Activated CD4-positive, alpha-beta memory T cell treated with anti-CD3 and anti-CD28 coated beads for 36 hours (primary cell): Measurements from ENCODE around the gene CCDC188. TPM values are rescaled to one million over a fixed set of nuclear protein-coding genes. Genes with fewer than 3 reads are reported as not detected.

ENCODE experiments used
- CTCF ChIA-PET: fragments of 350-600 bp; sonication (Branson Sonifier 250); formaldehyde crosslinking; loops from one replicate; lab custom pipeline; 2021; ENCODE audit warnings: antibody characterized with exemption, inconsistent platforms; lab: Charles Lee
- POLR2A ChIA-PET: fragments of 350-600 bp; sonication (Branson Sonifier 250); formaldehyde crosslinking; loops from one replicate; lab custom pipeline; 2021; ENCODE audit warnings: antibody characterized with exemption; lab: Charles Lee
- DNase-seq: peaks from one replicate; pipeline ENCODE4 v3.0.0-alpha.2; 2020
- H3K27ac Mint-ChIP-seq: one replicate; pipeline ENCODE4 v1.8.0; 2021; ENCODE audit warnings: mixed read lengths
- H3K27me3 Mint-ChIP-seq: one replicate; pipeline ENCODE4 v1.8.0; 2021; ENCODE audit warnings: mixed read lengths
- H3K36me3 Mint-ChIP-seq: one replicate; pipeline ENCODE4 v1.8.0; 2021; ENCODE audit warnings: mixed read lengths
- H3K4me1 Mint-ChIP-seq: one replicate; pipeline ENCODE4 v1.8.0; 2021; ENCODE audit warnings: low read depth, mixed read lengths
- H3K4me3 Mint-ChIP-seq: one replicate; pipeline ENCODE4 v1.8.0; 2021; ENCODE audit warnings: mild to moderate bottlenecking, mixed read lengths
- H3K9me3 Mint-ChIP-seq: one replicate; pipeline ENCODE4 v1.8.0; 2021; ENCODE audit warnings: mixed read lengths
- intact Hi-C: fragments of 100-400 bp; cut with micrococcal nuclease; formaldehyde crosslinking; loops from one replicate; pipeline ENCODE4 v1.15.1; 2023
- total RNA-seq, 2 experiments: library from RNA; stranded (reverse); gene quantifications; one replicate each; pipeline ENCODE4 v1.2.3, GENCODE V29; 2021

Gene CCDC188
- total RNA-seq, 2 experiments from 2014 or later, result 0.52 TPM; not detected in 1

DNA sequence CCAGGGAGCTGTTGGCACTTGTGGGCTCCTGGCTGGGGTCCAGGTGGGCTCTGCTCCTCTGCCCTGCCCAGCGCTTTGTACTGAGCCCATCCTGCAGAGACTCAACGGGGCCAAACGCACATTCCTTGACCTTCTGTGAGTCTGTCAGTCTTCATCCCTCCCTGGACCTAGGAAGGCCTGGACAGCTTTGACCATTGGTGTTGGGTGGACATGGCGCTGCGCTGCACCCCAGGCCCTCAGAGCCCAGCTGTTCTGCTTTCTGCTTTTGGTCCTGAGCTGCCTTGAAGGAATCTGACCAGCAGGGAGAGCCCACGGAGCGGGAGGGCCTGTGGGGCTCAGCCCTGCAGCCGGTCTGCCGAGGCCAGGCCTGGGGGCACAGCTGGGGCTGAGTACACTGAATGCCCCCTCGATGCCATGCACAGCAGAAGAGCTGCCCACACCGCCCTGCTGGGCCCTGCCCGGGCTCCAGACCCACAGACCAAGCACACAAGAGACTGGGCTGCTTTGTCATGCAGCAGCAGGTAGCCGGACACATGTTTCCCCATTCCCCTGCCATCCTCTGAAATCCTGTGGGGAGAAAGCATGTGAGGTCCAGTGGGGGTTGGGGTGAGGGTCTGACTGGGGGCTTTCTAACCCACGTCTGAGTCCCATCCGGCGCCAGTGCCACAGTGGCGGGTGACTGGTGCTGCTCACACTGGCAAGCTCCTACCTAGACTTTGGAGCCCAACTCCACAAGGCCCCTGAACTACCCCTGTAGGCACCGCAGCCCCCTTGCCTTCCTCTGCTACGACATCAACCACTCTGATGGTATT, 24.1 kb upstream of the CCDC188 start:
- Mint-ChIP-seq H3K4me1 (no peaks in the 10 kb centered on the region), H3K9me3 (no peaks in the 10 kb centered on the region), H3K27ac (no peak overlapping the region), H3K36me3 (no peaks in the 10 kb centered on the region), H3K4me3 (no peak overlapping the region), H3K27me3 (peaks cover 3% of the 10 kb centered on the region)
- POLR2A ChIA-PET, result no interaction called here
- no peak for DNase-seq
- CTCF ChIA-PET, result no interaction called here
- intact Hi-C loops, result no loop called here

DNA sequence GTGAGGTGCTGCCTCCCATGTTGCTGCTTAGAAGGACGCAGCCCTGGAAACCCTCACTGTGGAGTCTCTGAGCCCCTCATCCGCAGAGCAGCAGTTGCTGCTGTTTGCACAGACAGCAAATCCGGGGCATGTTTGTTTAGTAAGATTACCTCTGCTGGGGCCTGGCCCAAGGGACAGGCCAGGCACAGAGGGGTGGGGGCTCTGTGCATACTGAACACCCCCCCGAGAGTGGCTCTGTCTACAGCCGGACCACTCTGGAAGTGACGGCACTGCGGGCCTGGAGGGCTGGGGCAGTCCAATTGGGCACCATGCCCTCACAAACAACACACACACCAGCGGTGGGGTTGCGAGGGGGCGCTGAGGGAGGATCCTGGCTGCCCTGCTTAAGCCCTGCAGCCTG, 22.9 kb upstream of the CCDC188 start:
- Mint-ChIP-seq H3K27ac (no peak overlapping the region), H3K36me3 (no peaks in the 10 kb centered on the region), H3K27me3 (peaks cover 3% of the 10 kb centered on the region), H3K4me1 (no peaks in the 10 kb centered on the region), H3K4me3 (no peak overlapping the region), H3K9me3 (no peaks in the 10 kb centered on the region)
- intact Hi-C loops, result no loop called here
- no peak for DNase-seq
- POLR2A ChIA-PET, result no interaction called here
- CTCF ChIA-PET, result interaction anchor here (1.2 kb wide), 1 partner anchor 17 kb away, joined by 4 read pairs; no protein-coding TSS in a partner anchor

DNA sequence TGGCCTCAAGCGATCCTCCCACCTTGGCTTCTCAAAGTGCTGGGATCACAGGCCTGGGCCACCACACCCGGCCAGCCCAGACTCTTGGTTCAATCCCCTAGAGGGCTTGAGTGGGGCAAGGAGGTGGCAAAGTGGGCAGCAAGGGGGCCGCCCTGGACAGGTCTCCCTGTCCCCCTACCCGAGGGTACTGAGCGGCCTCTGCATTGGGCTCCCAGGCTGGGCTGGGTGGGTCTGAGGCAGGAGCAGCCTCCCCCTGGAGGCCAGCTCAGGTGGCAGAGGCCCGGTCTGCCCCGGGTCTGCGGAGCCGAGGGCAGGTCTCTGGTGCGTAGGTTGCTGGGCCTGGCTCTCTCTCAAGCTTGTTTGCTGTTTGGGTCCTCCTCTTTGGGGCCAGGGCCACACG, 22.4 kb upstream of the CCDC188 start:
- H3K4me1 Mint-ChIP-seq, result no peaks in the 10 kb centered on the region
- CTCF ChIA-PET, result interaction anchor here (1.2 kb wide), 1 partner anchor 16 kb away, joined by 4 read pairs; no protein-coding TSS in a partner anchor
- no peaks in the 10 kb centered on the region for H3K9me3 Mint-ChIP-seq
- H3K36me3 Mint-ChIP-seq, result no peaks in the 10 kb centered on the region
- no peak overlapping the region for H3K4me3 Mint-ChIP-seq
- intact Hi-C loops, result no loop called here
- POLR2A ChIA-PET, result no interaction called here
- peaks cover 1% of the 10 kb centered on the region for H3K27me3 Mint-ChIP-seq
- H3K27ac Mint-ChIP-seq, result no peak overlapping the region
- DNase-seq, result no peak

DNA sequence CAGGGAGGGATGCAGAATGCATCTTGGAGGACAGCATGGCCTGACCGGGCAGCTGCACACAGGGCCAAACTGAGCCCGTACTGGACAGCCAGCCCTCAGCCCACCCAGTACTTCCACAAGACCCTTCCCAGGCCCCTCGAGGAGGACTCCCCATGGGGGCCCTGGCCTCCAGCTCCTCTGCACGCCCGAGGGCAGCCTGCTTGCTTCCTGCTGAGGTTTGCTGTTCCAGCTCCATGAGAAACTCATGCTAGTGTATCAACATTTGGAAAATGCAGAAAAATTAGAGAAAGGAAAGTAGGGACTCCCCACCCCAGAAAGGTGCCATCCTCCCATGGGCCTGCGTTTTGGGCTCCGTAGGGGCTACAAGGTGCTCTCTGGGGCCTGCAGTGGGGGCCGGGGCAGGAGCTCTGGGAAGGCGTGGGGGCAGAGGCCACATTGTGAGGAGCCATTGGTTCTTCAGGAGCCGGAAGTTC, 21.3 kb upstream of the CCDC188 start:
- Mint-ChIP-seq H3K27ac (no peak overlapping the region), H3K4me1 (no peaks in the 10 kb centered on the region), H3K27me3 (no peaks in the 10 kb centered on the region), H3K9me3 (no peaks in the 10 kb centered on the region), H3K4me3 (no peak overlapping the region), H3K36me3 (no peaks in the 10 kb centered on the region)
- POLR2A ChIA-PET, result no interaction called here
- DNase-seq, result no peak
- CTCF ChIA-PET, result no interaction called here
- intact Hi-C loops, result no loop called here

DNA sequence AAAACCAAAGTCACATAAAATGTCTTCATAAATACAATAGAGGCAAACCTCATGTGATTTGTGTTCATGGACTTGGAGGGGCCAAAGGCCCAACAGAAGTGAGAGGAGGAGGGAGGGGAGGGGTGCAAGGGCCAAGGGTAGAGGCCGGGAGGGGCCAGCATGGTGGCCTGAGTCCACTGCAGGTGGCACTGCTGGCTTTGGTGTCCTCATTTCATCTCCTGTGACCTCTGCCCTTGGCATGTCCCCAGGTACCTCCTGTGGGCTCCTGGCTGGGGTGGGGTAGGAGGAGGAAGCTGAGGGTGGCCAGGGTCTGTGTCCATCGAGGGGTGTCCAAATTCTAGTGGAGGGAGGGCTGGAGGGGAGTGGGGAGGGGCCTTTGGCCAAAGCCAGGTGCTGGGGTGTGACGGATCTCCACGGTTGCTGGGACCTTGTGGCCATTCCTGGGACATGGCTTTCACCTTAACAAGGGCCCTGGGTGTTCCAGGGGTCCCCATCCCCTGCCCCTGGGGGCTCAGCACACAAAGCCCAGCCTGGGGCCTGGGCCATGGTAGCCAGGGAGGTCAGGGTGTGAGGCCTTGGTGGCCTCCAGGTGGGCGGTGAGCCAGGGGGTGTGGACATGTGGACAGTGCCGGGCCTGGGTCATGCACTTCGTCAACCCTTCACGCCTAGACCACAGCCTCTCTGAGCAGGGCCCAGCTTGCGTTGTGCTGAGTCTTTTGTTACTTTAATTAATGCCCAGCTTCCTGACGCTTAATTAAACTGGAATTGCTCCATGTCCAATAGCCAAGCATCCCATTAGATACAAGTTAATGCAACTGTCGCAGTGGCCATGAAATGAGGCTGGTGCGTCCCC, 20.7 kb upstream of the CCDC188 start:
- POLR2A ChIA-PET, result no interaction called here
- Mint-ChIP-seq H3K27ac (no peak overlapping the region), H3K27me3 (no peaks in the 10 kb centered on the region), H3K4me3 (no peak overlapping the region), H3K9me3 (no peaks in the 10 kb centered on the region), H3K4me1 (no peaks in the 10 kb centered on the region), H3K36me3 (no peaks in the 10 kb centered on the region)
- CTCF ChIA-PET, result no interaction called here
- DNase-seq, result no peak
- intact Hi-C loops, result no loop called here

DNA sequence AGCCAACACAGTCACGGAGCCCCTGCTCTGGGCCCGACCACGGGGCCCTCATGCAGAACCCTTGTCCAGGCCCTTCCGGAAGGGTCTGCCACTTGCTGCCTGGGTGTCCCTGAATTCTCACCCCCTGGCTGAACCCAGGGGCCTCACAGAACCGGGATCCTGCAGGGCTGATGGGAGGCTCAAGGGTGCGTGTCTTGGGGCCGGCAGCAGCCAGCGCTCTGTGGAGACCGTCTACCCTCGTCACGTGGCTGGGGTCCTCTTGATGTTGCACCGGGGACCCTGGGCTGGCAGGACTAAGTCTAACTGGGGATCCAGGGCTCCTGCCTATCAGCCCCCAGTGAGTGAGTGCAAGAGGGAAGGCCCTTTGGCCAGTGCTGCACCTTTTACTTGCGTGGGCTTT, 19.3 kb upstream of the CCDC188 start:
- CTCF ChIA-PET, result no interaction called here
- no peak overlapping the region for H3K4me3 Mint-ChIP-seq
- no peaks in the 10 kb centered on the region for H3K4me1 Mint-ChIP-seq
- H3K27me3 Mint-ChIP-seq, result no peaks in the 10 kb centered on the region
- no peak overlapping the region for H3K27ac Mint-ChIP-seq
- no peaks in the 10 kb centered on the region for H3K9me3 Mint-ChIP-seq
- intact Hi-C loops, result no loop called here
- POLR2A ChIA-PET, result no interaction called here
- DNase-seq, result no peak
- H3K36me3 Mint-ChIP-seq, result no peaks in the 10 kb centered on the region

DNA sequence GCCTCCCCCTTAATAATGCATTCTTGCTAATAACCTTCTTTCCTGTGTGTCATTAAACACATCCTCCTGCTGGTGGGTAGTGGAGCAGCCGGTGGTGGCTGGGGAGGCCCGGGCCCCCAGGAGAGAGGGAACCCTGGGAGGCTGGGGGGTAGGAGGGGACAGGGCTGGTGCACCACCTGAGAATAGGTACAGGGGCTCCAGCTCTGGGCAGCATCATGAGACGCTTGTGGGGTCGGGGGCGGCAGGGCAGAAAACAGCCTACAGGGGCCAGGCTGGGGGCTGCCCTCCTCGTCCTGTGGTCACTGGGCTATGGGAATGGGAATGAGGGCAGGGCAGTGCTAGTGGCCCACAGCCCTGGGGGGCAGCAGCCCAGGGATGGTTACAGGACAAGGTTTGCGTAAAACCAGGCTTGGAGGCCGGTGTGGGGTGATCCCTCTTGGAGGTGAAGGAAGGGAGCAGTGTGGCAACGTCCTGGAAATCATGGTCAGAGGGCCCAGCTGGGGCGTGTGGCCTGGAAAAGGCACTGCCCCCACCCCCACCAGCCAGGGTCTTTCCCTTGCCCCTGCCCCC, 18.5 kb upstream of the CCDC188 start:
- intact Hi-C loops, result no loop called here
- Mint-ChIP-seq H3K4me3 (no peak overlapping the region), H3K36me3 (no peaks in the 10 kb centered on the region), H3K9me3 (peaks cover under 1% of the 10 kb centered on the region), H3K27me3 (no peaks in the 10 kb centered on the region), H3K4me1 (no peaks in the 10 kb centered on the region), H3K27ac (no peak overlapping the region)
- DNase-seq, result no peak
- POLR2A ChIA-PET, result no interaction called here
- CTCF ChIA-PET, result interaction anchor here (1.0 kb wide), 1 partner anchor 12 kb away, joined by 3 read pairs; no protein-coding TSS in a partner anchor

DNA sequence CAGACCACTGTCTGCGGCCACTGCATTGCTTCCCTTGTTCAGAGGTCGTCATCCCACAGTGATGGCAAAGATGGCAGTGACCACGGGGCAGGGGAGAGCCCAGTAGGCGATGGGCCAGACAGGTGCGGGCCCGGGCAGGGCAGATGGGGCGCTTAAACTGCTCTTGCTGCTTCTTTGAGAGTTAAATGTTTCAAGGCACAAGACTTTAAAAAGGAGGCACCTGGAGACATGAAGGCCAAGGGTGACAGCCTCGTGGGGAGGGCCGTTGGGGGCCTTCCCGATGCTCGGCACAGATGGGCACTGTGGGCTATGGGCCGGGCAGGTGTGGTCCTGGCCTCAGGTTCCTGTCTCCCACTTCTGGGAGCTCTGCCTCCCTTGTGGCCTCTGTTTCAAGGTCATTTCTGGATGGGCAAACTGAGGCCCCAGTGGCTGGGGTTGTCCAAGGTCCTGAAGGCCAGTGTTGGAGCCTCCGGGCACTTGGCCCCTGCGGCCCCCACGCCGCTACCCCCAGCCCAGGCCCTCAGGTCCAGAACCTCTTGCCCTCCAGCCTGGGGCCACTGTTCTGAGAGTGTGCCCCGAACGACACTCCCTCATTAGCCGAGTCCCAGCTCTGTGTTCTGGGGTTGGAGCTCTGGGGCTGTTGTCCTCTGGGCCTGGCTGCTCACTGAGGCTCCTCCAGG, 16.9 kb upstream of the CCDC188 start:
- Mint-ChIP-seq H3K4me1 (no peaks in the 10 kb centered on the region), H3K27me3 (no peaks in the 10 kb centered on the region), H3K36me3 (no peaks in the 10 kb centered on the region), H3K27ac (no peak overlapping the region), H3K9me3 (peaks cover 2% of the 10 kb centered on the region), H3K4me3 (no peak overlapping the region)
- CTCF ChIA-PET, result no interaction called here
- POLR2A ChIA-PET, result no interaction called here
- intact Hi-C loops, result no loop called here
- no peak for DNase-seq

DNA sequence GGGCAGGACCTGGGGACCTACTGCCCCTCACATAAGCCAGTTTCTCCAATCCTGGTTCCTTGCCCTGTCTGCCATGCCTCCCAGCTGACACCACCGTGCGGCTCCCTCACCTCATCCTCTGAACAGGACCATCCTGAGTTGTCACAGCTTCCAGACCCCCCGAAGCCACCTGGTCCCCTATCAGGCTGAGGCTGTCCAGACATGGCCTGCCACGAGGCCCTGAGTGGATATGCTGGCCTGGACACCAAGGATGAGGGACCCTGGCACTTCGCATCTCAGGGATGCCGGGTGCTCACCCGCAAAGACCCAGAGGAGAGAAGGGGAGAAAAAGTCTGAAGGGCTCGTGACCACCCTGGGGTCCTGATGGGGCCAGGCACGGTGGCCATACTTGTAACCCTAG, 15.8 kb upstream of the CCDC188 start:
- Mint-ChIP-seq H3K27me3 (no peaks in the 10 kb centered on the region), H3K27ac (no peak overlapping the region), H3K4me3 (no peak overlapping the region), H3K9me3 (peaks cover 2% of the 10 kb centered on the region), H3K4me1 (no peaks in the 10 kb centered on the region), H3K36me3 (no peaks in the 10 kb centered on the region)
- ChIA-PET POLR2A (no interaction called here), CTCF (interaction anchor here (1.0 kb wide), 1 partner anchor 10 kb away, joined by 3 read pairs; no protein-coding TSS in a partner anchor)
- intact Hi-C loops, result no loop called here
- DNase-seq, result no peak

DNA sequence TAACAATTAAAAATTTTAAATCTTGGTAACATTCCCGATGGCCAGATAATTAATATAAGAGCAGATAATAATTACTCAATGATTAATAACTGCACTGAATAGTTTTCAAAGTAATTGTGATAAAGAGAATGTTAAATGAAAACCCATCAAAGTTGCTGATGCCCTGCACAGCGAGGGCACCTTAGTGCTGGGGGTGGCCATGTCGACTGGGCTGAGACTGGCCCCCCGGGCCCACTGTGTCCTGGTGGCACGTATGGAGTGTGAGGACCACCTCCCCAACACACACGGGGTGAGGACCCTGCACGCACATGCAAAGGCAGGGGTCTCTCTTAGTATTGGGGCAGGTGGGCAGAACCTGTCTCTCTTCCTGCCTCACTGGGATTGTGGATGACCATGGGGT, 15.1 kb upstream of the CCDC188 start:
- Mint-ChIP-seq H3K27me3 (no peaks in the 10 kb centered on the region), H3K27ac (no peak overlapping the region), H3K9me3 (peaks cover 2% of the 10 kb centered on the region), H3K4me3 (no peak overlapping the region), H3K36me3 (no peaks in the 10 kb centered on the region), H3K4me1 (no peaks in the 10 kb centered on the region)
- no peak for DNase-seq
- intact Hi-C loops, result no loop called here
- POLR2A ChIA-PET, result no interaction called here
- CTCF ChIA-PET, result interaction anchor here (1.0 kb wide), 1 partner anchor 9 kb away, joined by 3 read pairs; no protein-coding TSS in a partner anchor

DNA sequence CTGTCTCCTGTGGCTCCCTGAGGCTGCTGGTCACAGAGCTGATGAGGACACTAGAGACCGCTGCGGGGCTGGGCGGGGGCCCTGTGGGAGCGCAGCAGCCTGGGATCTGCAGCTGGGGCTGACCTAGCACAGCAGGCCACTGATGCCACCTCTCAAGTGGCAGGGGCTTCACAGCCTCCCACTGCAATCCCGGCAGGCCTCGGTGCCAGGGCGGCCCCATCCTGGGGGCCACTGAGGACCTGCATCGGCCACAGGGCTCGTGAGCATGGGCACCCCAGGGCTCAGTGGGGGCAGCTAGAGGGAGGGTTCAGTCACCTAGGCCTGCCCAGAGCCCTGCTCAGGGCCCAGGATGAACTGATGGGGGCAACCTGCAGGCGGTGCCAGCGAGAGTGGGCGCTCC, 14.6 kb upstream of the CCDC188 start:
- Mint-ChIP-seq H3K27me3 (no peaks in the 10 kb centered on the region), H3K4me1 (no peaks in the 10 kb centered on the region), H3K36me3 (no peaks in the 10 kb centered on the region), H3K27ac (no peak overlapping the region), H3K9me3 (peaks cover 2% of the 10 kb centered on the region), H3K4me3 (no peak overlapping the region)
- ChIA-PET POLR2A (no interaction called here), CTCF (no interaction called here)
- intact Hi-C loops, result no loop called here
- DNase-seq, result no peak

DNA sequence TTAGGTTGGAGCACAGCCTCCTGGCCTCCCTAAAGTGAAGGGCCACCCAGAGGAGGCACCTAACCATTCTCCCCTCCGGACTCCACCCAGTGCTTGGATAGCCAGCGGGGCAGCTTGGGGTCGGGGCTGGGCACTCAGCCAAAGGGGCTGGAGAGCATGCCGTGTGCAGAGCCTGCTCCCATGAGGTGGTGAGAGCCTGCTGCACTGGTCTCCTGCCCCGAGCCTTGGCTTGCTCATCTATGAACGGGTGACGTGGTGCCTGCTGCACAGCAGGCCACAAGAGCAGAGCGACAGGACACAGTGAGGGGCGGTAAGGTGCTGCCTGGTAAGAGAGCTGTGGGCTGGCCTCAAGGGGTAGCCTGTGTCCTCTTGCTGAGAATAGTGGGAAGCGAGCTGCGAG, 14.0 kb upstream of the CCDC188 start:
- Mint-ChIP-seq H3K9me3 (peaks cover 2% of the 10 kb centered on the region), H3K27me3 (no peaks in the 10 kb centered on the region), H3K4me3 (no peak overlapping the region), H3K4me1 (no peaks in the 10 kb centered on the region), H3K36me3 (no peaks in the 10 kb centered on the region), H3K27ac (no peak overlapping the region)
- no peak for DNase-seq
- ChIA-PET CTCF (no interaction called here), POLR2A (no interaction called here)
- intact Hi-C loops, result no loop called here
